ENCODE data around the gene KIF1A.
"Not testable (repeated sequence)": the region's sequence is repeated elsewhere in the genome, so short reads cannot be mapped to it uniquely, and the experiment has no call there.

GRCh38 chr2:240696469-240696868 is 123.5 kb downstream of the KIF1A start:
- not testable (repeated sequence) for TF ChIP-seq CTCF (IDR thresholded peaks at IDR 0.05; ENCODE audit: low read length); EZH2 (IDR thresholded peaks at IDR 0.05; ENCODE audit: borderline replicate concordance, low read length)

Data from OCI-LY1 (cell line).